GM18870 (cell line): ENCODE results near the gene ELOVL5.
"Not testable (repeated sequence)": the region's sequence is repeated elsewhere in the genome, so short reads cannot be mapped to it uniquely, and the experiment has no call there.

Experiments
- ATAC-seq: cut with Tn5 transposase; IDR thresholded peaks from one replicate; pipeline ENCODE4 v1.9.1; 2021; ENCODE audit warnings: moderate library complexity; ENCODE audit not compliant: unreplicated experiment

The ELOVL5 gene

GRCh38 chr6:53306819-53307347 lies 41.9 kb downstream of the ELOVL5 start:
- ATAC-seq: peak; percentile 87

- not testable (repeated sequence) for ATAC-seq
Measured at GRCh38 chr6:53306217-53306616, 42.5 kb downstream of the ELOVL5 start.

GRCh38 chr6:53305506-53306005 lies 43.2 kb downstream of the ELOVL5 start:
- ATAC-seq: not testable (repeated sequence)

GRCh38 chr6:53304953-53305352 lies 43.8 kb downstream of the ELOVL5 start:
- not testable (repeated sequence) for ATAC-seq

GRCh38 chr6:53302678-53303360 lies 45.9 kb downstream of the ELOVL5 start:
- no peak for ATAC-seq

GRCh38 chr6:53301801-53302537 lies 46.8 kb downstream of the ELOVL5 start:
- no peak for ATAC-seq

- no peak for ATAC-seq
Measured at GRCh38 chr6:53300656-53301551, 47.8 kb downstream of the ELOVL5 start.

- no peak for ATAC-seq
Measured at GRCh38 chr6:53299331-53300005, 49.3 kb downstream of the ELOVL5 start.

- no peak for ATAC-seq
Measured at GRCh38 chr6:53297004-53297403, 51.7 kb downstream of the ELOVL5 start.

- no peak for ATAC-seq
Measured at GRCh38 chr6:53295176-53295575, 53.6 kb downstream of the ELOVL5 start.

GRCh38 chr6:53294611-53295010 lies 54.1 kb downstream of the ELOVL5 start:
- no peak for ATAC-seq

GRCh38 chr6:53294095-53294494 lies 54.7 kb downstream of the ELOVL5 start:
- no peak for ATAC-seq

- ATAC-seq: no peak
Measured at GRCh38 chr6:53293691-53294090, 55.1 kb downstream of the ELOVL5 start.

GRCh38 chr6:53290537-53291510 lies 57.9 kb downstream of the ELOVL5 start:
- no peak for ATAC-seq

- no peak for ATAC-seq
Measured at GRCh38 chr6:53287336-53288225, 61.2 kb downstream of the ELOVL5 start.

- peak; percentile 80 for ATAC-seq
Measured at GRCh38 chr6:53284901-53285300, 63.8 kb downstream of the ELOVL5 start.

GRCh38 chr6:53282741-53283140 lies 66.0 kb downstream of the ELOVL5 start:
- ATAC-seq: no peak

- no peak for ATAC-seq
Measured at GRCh38 chr6:53282234-53282633, 66.5 kb downstream of the ELOVL5 start.
